Hematopoietic multipotent progenitor cell treated with erythropoietin and hydrocortisone succinate and interleukin-3 and kit ligand, for 8 days (in vitro differentiated cells): ENCODE results near the gene PLXNA4.
A peak's percentile ranks its signal among the peaks of the same experiment; 100 is the strongest.
"Not testable (repeated sequence)": the region's sequence is repeated elsewhere in the genome, so short reads cannot be mapped to it uniquely, and the experiment has no call there.

Experiments used
- DNase-seq: peaks from one replicate; pipeline ENCODE4 v3.0.0-alpha.2; 2015

The PLXNA4 gene

DNA sequence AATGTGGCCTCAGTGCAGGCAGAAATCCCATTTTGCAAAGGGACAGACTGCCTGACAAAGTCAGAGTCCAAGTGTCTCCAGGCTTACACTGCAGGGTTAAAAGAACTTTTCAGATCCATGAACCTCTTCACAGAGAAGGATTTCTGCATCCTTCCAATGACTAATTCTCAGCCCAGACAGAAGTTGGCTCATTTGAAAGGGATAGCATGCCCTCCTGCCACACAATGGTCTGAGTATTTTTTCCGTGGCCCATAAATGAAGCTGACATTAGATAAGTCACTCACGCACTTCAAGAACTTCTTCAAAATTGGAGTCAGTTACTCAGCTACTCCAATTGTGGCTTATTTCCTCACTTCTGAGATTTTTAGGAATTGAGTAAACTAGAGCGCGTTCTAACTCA is 170.2 kb downstream of the PLXNA4 start:
- DNase-seq: no peak

DNA sequence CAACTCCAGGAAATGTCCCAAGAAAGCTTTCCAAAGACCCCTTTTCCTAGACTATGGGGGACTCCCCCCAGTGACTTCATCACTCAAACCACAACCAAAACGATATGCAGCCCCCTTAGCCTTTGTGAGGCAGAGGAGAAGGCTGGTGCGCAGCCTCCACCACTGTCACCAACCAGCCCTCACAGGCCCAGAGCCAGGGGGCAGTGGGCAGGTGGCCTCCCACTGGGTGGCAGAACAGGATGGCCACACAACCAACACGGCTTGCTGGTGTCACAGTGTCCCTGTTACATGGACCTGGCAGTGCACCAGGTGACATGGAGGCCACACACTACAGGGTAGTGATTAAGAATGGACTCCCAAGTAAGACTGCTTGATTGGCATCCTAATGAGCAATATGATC is 172.0 kb downstream of the PLXNA4 start:
- no peak for DNase-seq

DNA sequence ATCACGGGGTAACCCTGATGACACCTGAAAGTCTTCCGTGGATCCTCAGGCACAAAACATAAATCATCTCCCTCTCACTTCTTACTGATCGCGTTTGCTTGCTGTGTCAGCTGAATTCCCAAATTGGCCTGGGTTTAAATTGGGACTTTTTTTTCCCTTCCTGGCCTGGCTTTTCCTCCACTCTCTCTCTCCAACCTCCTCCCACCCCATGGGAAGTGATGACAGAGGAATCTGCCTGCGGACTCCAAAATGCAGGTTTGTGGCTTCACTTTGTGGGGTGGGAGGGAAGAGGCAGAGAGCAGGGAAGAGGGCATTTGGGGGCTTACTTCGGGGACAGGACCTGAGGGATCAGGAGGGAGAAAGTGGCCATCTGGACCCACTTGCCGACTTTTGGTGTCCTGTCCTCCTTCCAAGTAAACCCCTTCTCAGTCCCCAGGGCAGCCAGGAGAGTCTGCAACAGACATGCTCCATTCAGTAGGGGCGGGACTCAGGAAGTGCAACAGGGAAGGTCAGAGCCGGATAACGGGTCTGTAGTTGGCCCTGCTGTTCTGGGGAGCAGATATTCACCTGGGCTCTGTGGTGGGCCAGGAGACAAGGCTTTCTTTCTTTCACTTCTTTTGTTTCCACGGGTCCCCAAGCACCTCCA is 172.7 kb downstream of the PLXNA4 start:
- DNase-seq: no peak

DNA sequence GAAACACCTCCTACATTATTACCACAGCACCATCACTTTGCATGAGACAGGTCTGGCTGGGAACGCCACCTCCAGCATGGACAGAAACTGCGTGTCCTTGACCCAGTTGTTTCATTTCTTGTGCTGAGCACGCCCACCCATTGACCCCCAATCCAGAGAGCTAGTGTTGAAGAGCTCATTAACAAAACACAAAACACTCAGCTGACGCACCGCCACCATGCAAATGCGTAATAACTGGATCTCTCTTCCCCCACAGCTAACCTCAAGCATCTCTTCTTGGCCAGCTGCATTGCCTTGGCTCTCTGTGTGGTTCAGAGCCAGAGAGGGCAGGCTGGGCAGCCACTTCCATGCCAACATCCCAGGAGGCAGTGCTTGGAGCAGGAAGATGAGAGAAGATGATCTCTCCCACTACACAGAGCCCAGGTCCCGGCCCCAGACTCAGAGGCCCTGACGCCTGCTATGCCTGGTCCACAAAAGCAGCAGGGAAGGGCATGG is 173.5 kb downstream of the PLXNA4 start:
- DNase-seq: no peak

DNA sequence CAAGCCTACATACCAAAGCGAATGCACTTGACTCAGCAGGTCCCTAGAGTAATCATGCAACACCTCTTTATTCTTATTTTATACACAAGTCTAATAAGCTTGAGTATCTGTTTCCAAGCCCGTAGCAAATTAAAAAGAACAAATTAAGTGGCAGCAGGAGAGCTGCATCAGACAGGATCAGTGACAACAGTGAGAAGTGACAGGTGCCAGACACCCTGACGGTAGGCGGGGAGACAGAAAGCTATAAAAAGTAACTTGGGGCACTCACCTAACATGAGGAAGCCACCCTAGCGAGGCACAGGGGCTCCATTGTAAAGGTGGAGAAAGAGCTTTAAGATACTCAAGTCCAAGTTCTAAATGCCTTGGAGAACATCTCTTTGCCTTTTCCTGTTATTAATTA is 174.2 kb downstream of the PLXNA4 start:
- DNase-seq: no peak

DNA sequence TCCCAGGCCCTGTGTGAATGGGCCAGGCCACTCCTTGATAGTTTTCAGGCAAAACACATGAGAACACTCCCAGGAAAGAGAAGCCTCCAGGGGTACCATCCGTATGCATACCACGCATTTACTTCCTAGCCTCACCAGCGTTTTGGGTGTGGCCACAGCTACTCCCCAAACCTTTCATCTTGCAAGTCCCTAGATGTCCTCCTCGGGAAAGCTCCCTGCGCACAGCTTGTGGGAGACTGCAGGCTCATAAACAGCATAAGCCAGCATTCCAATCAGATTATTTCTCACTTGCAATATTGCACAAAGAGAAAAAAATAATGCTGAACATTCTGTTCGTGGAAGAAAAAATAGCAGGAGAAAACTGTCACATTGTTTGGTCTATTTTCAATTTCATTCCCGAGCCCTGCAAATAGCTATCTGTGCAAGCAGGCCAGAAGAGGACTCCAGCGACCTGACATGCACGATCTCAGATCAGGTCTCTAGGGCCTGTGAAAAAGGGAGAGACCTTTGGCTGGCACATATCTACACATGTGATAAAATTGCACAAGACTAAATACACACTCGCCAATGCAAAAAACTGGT is 175.6 kb downstream of the PLXNA4 start:
- no peak for DNase-seq

DNA sequence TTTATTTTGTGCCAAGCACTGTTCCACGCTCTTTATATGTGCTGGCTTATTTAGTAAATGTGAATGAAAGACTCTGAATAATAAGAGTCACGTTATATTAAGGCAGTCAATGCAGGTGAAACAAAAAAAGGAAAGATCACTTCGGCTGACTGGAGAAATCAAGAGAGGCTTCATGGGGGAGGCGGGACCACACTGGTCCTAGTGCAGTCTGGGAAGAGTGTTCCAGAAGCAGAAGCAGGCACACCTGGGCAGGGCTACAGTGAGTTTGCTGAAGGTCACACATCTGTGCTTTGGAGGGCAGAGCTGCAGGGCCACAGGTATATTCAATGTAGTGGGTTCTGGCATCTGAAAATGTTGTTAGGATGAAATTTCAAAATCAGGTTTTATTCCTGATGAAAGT is 176.9 kb downstream of the PLXNA4 start:
- DNase-seq: no peak

DNA sequence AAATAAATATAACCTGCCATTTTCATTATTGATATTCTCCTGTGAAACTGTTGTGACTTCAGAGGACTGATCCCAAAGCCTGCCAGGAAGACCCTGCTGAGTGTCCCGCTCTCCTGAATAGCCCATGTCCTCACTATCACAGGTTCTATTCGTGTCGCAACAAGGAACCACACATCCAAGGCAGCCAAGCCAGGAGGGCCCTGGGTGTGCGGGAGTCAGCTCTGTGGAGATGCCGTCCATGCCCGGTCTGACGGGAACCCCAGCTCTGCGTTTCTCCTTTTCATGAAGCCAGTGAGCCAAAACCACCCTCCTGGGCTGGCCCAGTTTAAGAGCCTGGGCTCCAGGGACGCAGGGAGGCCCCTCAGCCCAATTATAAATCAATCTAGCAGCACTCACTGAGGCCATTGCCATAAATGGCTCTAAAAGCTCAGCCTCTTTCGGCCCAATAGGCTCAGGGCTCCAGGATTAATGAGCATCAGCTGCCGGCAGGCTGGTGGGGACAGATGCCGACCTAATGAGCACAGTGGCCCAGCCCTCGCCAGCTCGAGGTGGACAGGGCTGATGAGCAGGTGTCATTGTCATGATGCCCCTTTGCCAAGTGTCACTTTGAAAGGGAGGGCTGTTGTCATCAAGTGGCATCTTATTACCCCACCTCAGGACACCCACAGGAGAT is 177.9 kb downstream of the PLXNA4 start:
- no peak for DNase-seq

DNA sequence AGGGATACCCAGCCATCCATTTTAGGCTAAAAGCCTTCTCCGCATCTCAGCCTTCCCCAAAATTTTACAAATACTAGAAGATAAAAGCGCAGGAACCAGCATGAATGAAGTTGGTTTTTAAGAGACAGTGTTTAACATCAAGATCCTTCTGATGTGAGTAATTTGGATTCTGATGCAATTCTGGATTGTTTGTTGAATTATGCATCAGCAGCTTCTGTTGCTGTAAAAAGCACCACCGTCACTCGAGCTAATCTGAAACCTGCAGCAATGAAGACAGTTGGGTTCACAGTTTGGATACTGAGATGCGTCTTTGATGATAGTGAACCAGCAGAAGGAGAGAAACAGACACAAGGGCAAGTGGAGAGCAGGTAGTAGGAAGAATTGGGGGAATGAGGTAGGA is 179.2 kb downstream of the PLXNA4 start:
- DNase-seq: no peak

DNA sequence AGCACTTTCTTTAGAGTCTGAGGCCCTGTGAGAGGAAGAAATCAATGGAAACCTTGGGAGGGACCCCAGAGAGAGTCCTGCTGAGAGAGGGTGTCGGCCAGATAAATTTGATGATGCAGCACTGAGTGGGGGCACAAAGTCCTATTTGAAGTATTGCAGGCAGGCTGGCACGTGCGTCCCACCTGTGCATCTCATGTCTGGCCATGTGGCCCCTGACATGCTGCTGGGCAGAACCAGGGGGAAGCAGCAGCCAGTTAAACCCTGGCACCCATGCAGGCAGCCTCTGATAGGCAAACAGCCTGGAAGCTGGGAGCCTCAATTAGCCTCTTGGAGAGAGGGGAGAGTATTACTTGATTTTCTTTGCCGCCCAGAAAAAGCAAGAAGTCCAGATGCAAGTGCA is 180.9 kb downstream of the PLXNA4 start:
- DNase-seq: no peak

DNA sequence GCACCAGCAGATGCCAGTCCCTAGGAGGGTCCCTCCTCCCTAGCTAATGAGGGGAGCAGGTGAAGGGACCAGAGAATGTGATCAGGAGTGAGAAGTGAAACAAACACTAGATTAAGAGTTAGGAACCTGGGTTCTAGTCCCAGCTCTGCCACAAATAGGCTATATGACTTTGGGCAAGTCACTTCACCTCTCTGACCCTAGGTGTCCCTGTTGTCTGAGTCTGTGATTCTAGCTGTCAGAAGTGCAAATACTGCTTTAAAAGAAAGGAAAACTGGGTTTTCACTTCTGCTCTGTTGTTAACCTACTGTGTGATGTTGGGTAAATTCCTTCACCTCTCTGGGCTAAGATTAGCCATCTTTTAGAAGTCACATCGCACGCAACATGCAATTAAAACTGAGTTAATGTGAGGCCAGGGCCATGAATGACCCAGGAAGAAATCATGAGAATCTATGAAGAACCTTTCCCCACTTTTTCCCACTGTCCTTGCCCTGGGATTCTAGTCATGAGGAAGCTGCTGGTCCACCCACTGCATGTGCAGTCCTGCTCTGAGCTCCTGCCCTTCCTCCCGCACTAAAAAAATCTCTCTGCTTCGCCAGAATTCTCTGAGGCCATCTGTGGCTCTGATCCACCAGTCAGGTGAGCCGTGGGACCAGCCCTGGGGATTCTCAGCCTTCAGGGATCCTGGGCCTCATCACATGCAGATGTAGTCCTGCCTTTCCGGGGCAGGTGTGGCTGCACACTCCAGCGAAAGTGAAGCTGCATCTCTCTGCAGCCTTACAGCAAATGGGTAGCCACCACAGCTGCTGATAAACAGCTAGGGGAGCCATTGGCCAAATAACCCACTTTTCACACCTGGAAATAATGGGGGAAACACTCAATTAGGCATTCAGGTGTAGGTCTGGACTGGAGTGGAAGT is 181.7 kb downstream of the PLXNA4 start:
- peak; percentile 43 for DNase-seq

DNA sequence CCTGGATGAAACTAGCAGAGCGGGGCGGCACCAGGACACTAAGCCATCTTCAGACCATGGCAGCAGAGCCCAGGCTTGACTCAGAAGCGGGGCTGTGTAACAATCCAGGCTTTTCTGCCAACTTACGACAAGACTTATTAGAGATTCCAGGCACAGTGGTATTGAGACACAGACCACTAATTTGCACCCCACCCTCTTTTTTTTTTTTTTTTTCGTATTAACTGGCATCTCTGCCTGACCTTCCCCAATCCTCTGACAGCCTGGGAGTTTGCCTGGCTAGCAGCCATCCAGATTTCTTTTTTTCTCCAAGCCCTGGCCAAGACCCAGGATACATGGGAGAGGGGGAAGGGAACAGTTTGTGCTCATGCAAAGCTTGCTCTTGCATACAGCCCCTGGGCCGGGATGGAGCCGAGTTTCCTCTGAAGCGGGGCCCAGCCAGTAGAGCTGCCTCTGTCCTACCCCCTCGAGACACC is 182.4 kb downstream of the PLXNA4 start:
- no peak for DNase-seq

DNA sequence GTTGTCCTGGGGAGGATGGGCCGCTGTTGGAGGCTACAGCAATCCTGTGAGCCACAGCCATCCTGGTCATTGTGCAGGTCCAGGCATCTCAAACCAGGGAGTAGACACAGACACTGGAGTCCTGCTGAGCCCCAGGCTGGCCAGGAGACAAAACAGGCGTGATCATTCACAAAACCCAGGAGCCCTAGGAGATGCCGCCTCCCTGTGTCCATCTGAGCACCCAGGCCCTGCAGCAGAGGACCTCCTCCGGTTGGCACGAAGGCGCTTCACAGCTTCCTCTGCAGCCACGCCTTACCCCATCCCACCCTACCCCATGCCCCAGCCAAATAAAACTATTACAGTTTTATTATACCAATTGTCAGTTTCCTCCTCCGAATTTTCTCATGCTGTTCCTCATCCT is 183.6 kb downstream of the PLXNA4 start:
- no peak for DNase-seq

DNA sequence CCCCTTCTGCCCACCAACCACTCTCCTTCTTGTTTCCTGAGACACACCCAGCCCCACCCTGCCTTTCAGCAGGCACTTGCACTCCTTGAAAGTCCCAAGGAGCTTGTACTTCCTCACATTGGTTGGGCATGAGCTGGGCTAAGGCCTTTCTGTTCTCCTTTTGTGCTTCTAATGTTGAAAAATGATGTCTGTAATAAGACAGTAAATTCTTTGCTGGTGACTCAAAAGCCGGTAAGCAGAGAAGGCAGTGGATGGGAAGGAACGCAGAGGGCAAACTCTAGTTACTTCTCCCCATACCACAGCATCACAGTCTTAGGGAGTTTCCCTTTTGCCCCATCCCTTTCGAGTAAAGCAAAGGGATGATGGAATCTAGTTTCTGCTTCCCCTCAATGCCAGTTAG is 185.6 kb downstream of the PLXNA4 start:
- no peak for DNase-seq

DNA sequence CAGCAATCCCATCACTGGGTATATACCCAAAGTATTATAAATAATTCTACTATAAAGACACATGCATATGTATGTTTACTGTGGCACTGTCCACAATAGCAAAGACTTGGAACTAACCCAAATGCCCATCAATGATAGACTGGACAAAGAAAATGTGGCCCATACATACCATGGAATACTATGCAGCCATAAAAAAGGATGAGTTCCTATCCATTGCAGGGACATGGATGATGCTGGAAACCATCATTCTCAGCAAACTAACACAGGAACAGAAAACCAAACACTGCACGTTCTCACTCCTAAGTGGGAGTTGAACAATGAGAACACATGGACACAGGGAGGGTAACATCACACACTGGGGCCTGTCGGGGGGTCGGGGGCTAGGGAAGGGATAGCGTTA is 186.2 kb downstream of the PLXNA4 start:
- DNase-seq: not testable (repeated sequence)

DNA sequence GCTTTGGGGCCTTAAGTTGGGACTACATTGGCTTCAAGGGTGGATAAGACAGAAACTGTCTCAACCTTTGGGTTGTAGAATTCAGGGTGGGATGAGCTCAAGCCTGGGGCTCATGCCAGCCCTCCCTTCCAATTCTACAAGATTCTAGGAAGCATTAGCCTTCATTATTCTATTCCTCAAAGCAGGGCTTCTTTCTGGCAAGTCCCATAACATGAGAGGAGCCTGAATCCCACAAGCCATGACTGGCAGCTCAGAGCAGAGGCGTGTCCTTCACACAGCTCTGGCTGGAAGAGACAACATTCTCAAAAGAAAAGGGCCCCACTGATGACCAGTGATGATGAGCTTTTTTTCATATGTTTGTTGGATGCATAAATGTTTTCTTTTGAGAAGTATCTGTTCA is 187.6 kb downstream of the PLXNA4 start:
- no peak for DNase-seq

DNA sequence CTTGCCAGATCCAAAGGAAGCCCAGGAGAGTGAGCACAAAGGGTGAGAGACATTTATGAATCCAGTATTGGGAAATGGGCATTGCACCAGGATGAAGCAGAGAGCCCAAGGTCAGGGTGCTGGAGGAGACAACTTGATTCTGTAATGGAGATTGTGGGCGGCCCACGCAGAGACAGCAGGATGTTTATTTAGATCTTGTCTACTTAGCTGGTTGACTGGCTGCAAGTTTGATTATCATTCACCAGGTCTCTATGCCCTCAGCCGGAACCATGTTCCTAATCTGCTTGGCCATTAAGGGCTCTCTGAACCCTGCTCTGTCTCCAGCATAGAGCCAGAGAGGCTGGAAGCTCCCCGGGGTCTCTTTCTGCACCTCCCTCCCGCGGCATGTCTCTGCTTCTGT is 188.7 kb downstream of the PLXNA4 start:
- DNase-seq: no peak

DNA sequence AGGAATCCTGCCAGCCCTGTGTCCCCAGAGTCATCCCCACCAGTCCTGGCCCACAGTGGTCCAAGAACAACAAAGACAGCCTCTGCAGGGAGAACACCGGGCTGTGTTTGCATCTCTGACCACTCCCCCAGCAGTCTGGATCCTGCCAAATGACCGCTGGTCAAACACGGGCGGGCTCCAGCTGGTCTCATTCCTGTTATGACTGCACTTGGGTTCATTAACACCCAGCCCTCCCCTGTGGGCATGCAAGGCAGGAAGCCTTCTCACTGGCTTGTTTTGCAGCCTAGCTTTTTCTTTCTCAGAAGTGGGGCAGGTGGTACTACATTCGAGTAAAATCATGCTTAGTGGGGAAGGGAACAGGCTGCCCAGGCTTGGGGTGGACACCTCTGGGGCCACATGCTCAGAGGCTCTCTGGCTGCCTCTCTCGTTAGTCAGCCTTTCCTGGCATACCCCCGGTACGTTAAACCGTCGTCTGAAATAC is 190.0 kb downstream of the PLXNA4 start:
- no peak for DNase-seq

DNA sequence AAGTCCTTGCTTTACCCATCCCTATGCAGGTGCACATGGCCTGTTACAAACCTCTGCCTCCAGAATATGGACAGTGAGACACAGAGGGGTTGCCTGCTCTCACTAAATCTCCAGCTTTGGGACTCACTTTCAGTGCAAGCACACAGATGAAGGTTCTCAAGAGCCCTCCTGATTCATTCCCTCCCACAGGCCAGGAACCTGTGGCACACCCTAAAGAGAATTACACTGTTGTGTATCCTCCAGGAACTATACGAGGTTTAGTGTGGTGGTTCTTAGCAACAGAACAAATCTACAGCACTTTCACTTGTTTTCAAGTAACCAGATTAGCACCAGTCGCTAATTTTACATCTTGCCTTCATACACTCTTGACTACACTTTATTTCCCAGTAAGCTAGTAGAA is 192.3 kb downstream of the PLXNA4 start:
- no peak for DNase-seq

DNA sequence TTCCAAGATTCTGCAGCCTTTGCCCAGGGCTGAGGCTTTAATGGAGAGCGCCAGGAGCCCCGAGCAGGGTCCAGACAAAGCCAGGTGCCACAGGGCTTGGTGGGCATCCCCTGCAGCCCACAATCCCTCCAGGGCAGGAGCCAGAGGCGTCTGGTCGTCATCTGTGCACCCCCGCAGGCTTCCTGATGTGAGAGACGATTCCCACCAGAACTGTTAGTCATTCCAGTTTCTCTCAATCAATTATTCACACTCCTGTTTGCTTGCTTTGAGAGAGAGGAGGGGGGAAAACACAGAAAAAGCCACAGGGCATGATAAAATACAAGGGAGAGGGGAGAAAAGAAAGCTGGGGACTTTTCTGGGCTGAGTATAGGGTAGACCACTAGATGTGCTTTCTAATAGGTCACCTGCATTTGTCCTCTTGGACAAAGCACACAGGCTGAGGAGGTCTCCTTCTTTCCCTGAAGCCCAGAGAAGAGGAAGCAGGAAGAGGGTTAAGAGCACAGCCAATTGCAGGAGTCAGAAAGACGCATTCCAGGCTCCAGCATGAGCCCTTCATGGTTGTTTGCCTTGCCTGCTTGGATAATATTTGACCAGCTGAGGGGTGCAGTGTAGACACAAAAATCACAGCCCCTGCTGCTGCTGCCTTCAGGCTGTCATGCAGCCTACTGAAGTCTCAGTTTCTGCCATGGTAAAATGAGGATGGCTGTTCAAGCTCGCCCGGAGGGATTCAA is 194.4 kb downstream of the PLXNA4 start:
- DNase-seq: no peak

DNA sequence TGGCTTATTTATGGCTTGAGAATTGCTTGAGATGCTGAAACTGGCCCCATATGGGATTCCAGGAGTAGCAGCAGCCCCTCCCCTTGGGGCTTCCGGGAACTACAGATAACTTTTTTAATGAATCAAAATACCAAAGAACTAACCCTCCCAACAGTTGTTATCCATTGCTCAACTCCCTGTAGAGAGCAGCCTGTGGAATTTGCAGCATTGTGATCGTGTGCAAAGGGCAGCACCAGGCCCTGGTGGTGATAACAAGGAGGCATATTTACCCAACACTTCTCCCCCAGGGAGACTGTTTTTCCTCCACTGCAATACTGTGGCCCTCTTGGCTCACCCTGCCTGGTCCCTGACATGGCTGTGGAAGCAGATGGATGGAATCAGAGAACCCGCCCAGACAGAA is 196.2 kb downstream of the PLXNA4 start:
- no peak for DNase-seq

DNA sequence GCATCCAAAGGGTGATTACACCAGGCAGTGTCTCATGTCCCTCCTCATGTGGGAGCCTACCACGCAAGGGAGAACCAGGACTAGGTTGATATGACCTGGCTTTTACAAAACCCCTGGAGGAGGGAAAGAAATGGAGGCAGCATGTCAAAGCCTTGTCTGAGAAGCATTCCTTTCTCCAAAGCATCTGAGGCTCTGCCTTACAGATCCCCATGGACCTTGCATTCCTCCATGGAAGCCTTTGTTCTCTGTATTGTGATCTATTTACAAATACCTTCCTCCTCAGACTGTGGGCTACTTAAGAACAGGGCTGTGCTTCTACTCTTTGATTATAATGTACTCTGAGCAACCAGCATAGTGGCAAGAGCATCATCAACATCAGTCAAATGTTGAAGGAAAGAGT is 197.0 kb downstream of the PLXNA4 start:
- DNase-seq: no peak
